H9 (cell line): ENCODE measurements around the gene RIPK1. TPM values are rescaled to one million over a fixed set of nuclear protein-coding genes. Genes with fewer than 3 reads are reported as not detected.
"Not testable (repeated sequence)": the region's sequence is repeated elsewhere in the genome, so short reads cannot be mapped to it uniquely, and the experiment has no call there.

Source experiments
- DNase-seq: peaks from one replicate; pipeline ENCODE4 v3.0.0-alpha.2; 2017
- H2AFZ ChIP-seq: one replicate; pipeline ENCODE4 v1.6.1; 2013; ENCODE audit warnings: mild to moderate bottlenecking, low read length, control low read depth, moderate library complexity
- H2AK5ac ChIP-seq: 2 replicates; pipeline ENCODE4 v1.6.1; 2013; ENCODE audit warnings: low read length, control low read depth, mixed read lengths; ENCODE audit not compliant: insufficient read length
- H2BK120ac ChIP-seq: one replicate; pipeline ENCODE4 v1.6.1; 2013; ENCODE audit warnings: low read depth, mild to moderate bottlenecking, low read length, control low read depth, inconsistent platforms; ENCODE audit not compliant: poor library complexity, severe bottlenecking
- H2BK12ac ChIP-seq: 2 replicates; pipeline ENCODE4 v1.6.1; 2013; ENCODE audit warnings: low read length, control low read depth, mixed read lengths, low read depth; ENCODE audit not compliant: insufficient read length
- H2BK15ac ChIP-seq: 2 replicates; pipeline ENCODE4 v1.6.1; 2013; ENCODE audit warnings: low read depth, low read length, control low read depth
- H2BK20ac ChIP-seq: one replicate; pipeline ENCODE4 v1.6.1; 2013; ENCODE audit warnings: low read depth, mild to moderate bottlenecking, low read length, control low read depth, inconsistent platforms; ENCODE audit not compliant: poor library complexity, severe bottlenecking
- H2BK5ac ChIP-seq: 2 replicates; pipeline ENCODE4 v1.6.1; 2013; ENCODE audit warnings: low read length, control low read depth, mixed read lengths; ENCODE audit not compliant: insufficient read length
- H3K14ac ChIP-seq: 2 replicates; pipeline ENCODE4 v1.6.1; 2013; ENCODE audit warnings: low read length, control low read depth; ENCODE audit not compliant: insufficient read depth
- H3K18ac ChIP-seq: 2 replicates; pipeline ENCODE4 v1.6.1; 2013; ENCODE audit warnings: low read depth, mild to moderate bottlenecking, mixed read lengths, low read length, control low read depth; ENCODE audit not compliant: insufficient read length
- H3K23ac ChIP-seq: 2 replicates; pipeline ENCODE4 v1.6.1; 2013; ENCODE audit warnings: low read length, control low read depth, mixed read lengths, low read depth; ENCODE audit not compliant: insufficient read length
- H3K23me2 ChIP-seq: 2 replicates; pipeline ENCODE4 v1.6.1; 2013; ENCODE audit warnings: low read depth, mild to moderate bottlenecking, mixed read lengths, low read length, control low read depth; ENCODE audit not compliant: insufficient read length, poor library complexity, severe bottlenecking
- H3K27ac ChIP-seq: 2 replicates; pipeline ENCODE4 v1.5.1; 2013; ENCODE audit warnings: low read length, control low read depth, mixed read lengths, low read depth; ENCODE audit not compliant: insufficient read length
- H3K27me3 ChIP-seq: 2 replicates; pipeline ENCODE4 v1.6.1; 2013; ENCODE audit warnings: low read length, control low read depth, inconsistent platforms; ENCODE audit not compliant: insufficient read depth
- H3K4ac ChIP-seq: 2 replicates; pipeline ENCODE4 v1.6.1; 2013; ENCODE audit warnings: low read depth, mild to moderate bottlenecking, control low read depth, inconsistent platforms, low read length, moderate library complexity
- H3K4me1 ChIP-seq: 2 replicates; pipeline ENCODE4 v1.6.1; 2013; ENCODE audit warnings: low read length, control low read depth, inconsistent platforms; ENCODE audit not compliant: insufficient read depth
- H3K4me2 ChIP-seq: 2 replicates; pipeline ENCODE4 v1.6.1; 2013; ENCODE audit warnings: low read length, control low read depth, mixed read lengths; ENCODE audit not compliant: insufficient read length, insufficient read depth
- H3K56ac ChIP-seq: 2 replicates; pipeline ENCODE4 v1.6.1; 2013; ENCODE audit warnings: low read depth, mild to moderate bottlenecking, mixed read lengths, low read length, control low read depth; ENCODE audit not compliant: insufficient read length
- H3K79me1 ChIP-seq: 2 replicates; pipeline ENCODE4 v1.6.1; 2013; ENCODE audit warnings: low read depth, mild to moderate bottlenecking, moderate library complexity, low read length, control low read depth, inconsistent platforms; ENCODE audit not compliant: insufficient read depth, poor library complexity, severe bottlenecking
- H3K79me2 ChIP-seq: 2 replicates; pipeline ENCODE4 v1.6.1; 2013; ENCODE audit warnings: low read length, control low read depth, inconsistent platforms; ENCODE audit not compliant: insufficient read depth
- H3K9ac ChIP-seq: 2 replicates; pipeline ENCODE4 v1.6.1; 2013; ENCODE audit warnings: low read length, control low read depth, mixed read lengths; ENCODE audit not compliant: insufficient read length; ENCODE audit errors: extremely low read depth
- H3K9me3 ChIP-seq: one replicate; pipeline ENCODE4 v1.6.1; 2013; ENCODE audit warnings: low read depth, low read length, inconsistent platforms; ENCODE audit not compliant: control insufficient read depth
- H3T11ph ChIP-seq: one replicate; pipeline ENCODE4 v1.6.1; 2013; ENCODE audit warnings: mild to moderate bottlenecking, low read length, control low read depth, inconsistent platforms
- H4K20me1 ChIP-seq: one replicate; pipeline ENCODE4 v1.6.1; 2013; ENCODE audit not compliant: control insufficient read depth, insufficient read length, insufficient read depth
- H4K5ac ChIP-seq: 2 replicates; pipeline ENCODE4 v1.6.1; 2013; ENCODE audit warnings: low read depth, mild to moderate bottlenecking, mixed read lengths, low read length, control low read depth; ENCODE audit not compliant: insufficient read length
- H4K8ac ChIP-seq: replicated peaks from 2 replicates; pipeline ENCODE4 v1.6.1; 2013; ENCODE audit warnings: low read length, control low read depth, mixed read lengths, low read depth; ENCODE audit not compliant: insufficient read length
- H4K91ac ChIP-seq: 2 replicates; pipeline ENCODE4 v1.6.1; 2013; ENCODE audit warnings: low read depth, mild to moderate bottlenecking, moderate library complexity, mixed read lengths, low read length, control low read depth; ENCODE audit not compliant: insufficient read length
- H3K27ac Mint-ChIP-seq, 3 experiments: 2 replicates in 2 of 3; 3 replicates in 1 of 3; pipeline ENCODE4 v1.8.0; 2020 to 2021; ENCODE audit warnings: mixed read lengths in 3 of 3, mild to moderate bottlenecking in 1 of 3, moderate library complexity in 1 of 3
- H3K27me3 Mint-ChIP-seq: 2 replicates; pipeline ENCODE4 v1.8.0; 2021; ENCODE audit warnings: low read depth, mild to moderate bottlenecking, moderate library complexity, mixed read lengths
- H3K36me3 Mint-ChIP-seq, 3 experiments: 2 replicates in 2 of 3; 3 replicates in 1 of 3; pipeline ENCODE4 v1.8.0; 2020 to 2021; ENCODE audit warnings: low read depth in 3 of 3, mixed read lengths in 3 of 3; ENCODE audit not compliant: insufficient read depth in 1 of 3
- H3K4me1 Mint-ChIP-seq, 2 experiments: 2 replicates each; pipeline ENCODE4 v1.8.0; 2020; ENCODE audit warnings: mixed read lengths in 2 of 2
- H3K4me3 Mint-ChIP-seq, 2 experiments: 2 replicates in 1 of 2; 3 replicates in 1 of 2; pipeline ENCODE4 v1.8.0; 2020 to 2021; ENCODE audit warnings: mild to moderate bottlenecking in 2 of 2, mixed read lengths in 2 of 2, moderate library complexity in 1 of 2
- H3K9me3 Mint-ChIP-seq, 2 experiments: 2 replicates in 1 of 2; 3 replicates in 1 of 2; pipeline ENCODE4 v1.8.0; 2020; ENCODE audit warnings: mild to moderate bottlenecking in 2 of 2, mixed read lengths in 2 of 2, moderate library complexity in 1 of 2
- CTCF ChIP-seq: fragments of 200-600 bp; sonication (generic); conservative IDR thresholded peaks from 3 replicates; pipeline ENCODE4 v1.8.0; 2021; ENCODE audit warnings: antibody characterized with exemption, mild to moderate bottlenecking
- WGBS: extraction: QIAGEN DNeasy Blood & Tissue Kit; methylation state at CpG from one replicate; pipeline ENCODE4 v1.1.7; 2013; ENCODE audit warnings: missing lambda C conversion rate, low lambda C conversion rate, mixed read lengths; ENCODE audit not compliant: insufficient read length; ENCODE audit errors: extremely low coverage; 5-methylcytosine and 5-hydroxymethylcytosine counted together
- total RNA-seq: library from RNA; stranded (reverse); gene quantifications from 2 replicates; pipeline ENCODE4 v1.2.1, GENCODE V29; 2021

The RIPK1 gene
- total RNA-seq, 1 experiment from 2014 or later: 24.6 TPM

DNA sequence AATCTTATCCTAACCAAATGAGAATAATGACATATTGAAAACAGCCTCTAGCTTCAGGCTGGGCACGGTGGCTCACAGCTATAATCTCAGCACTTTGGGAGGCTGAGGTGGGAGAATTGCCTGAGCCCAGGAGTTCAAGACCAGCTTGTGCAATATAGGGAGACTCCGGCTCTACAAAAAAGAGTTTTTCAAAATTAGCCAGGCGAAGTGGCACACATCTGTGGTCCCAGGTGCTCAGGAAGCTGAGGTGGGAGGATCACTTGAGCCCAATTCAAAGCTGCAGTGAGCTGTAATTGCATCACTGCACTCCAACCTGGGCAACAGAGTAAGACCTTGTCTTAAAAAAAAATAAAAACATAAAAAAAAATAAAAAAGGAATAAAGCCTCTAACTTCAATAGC, 84.4 kb downstream of the RIPK1 start:
- H4K91ac ChIP-seq: no peak overlapping the region
- no peak overlapping the region for H3K27ac ChIP-seq
- H4K5ac ChIP-seq: no peak overlapping the region
- no CpG with 5 or more reads among the region's 3 CpGs for WGBS
- no peak overlapping the region for H3K14ac ChIP-seq
- no peak overlapping the region for H3K23ac ChIP-seq
- no peak overlapping the region for H2BK5ac ChIP-seq
- no peak overlapping the region for H2BK120ac ChIP-seq
- no peak for DNase-seq
- peaks cover 5% of the 10 kb centered on the region; the same call in 1 of the 2 replicates for H3K79me2 ChIP-seq
- H3K27me3 ChIP-seq: no peaks in the 10 kb centered on the region
- Mint-ChIP-seq H3K36me3 (peaks cover 22 to 59% (median 49%) of the 10 kb centered on the region in 3 experiments; a peak in 6 of 7 replicates), H3K27me3 (no peaks in the 10 kb centered on the region), H3K27ac (peak overlapping the region in 1 of 3 experiments; percentile 83; a peak in 2 of 7 replicates), H3K9me3 (no peaks in the 10 kb centered on the region), H3K4me1 (peaks cover 4 to 8% of the 10 kb centered on the region in 2 experiments), H3K4me3 (no peak overlapping the region)
- H3K56ac ChIP-seq: no peak overlapping the region
- no peak overlapping the region for H4K8ac ChIP-seq
- H2AFZ ChIP-seq: no peak overlapping the region
- no peak overlapping the region for H2BK20ac ChIP-seq
- no peak overlapping the region for H3K9ac ChIP-seq
- no peak overlapping the region for H2BK15ac ChIP-seq
- no peaks in the 10 kb centered on the region for H3K9me3 ChIP-seq
- H2AK5ac ChIP-seq: no peak overlapping the region
- no peak overlapping the region for H3K4ac ChIP-seq
- no peaks in the 10 kb centered on the region; the same call in 1 of the 2 replicates for H3K4me1 ChIP-seq
- H2BK12ac ChIP-seq: no peak overlapping the region
- no peaks in the 10 kb centered on the region for H4K20me1 ChIP-seq
- no peak overlapping the region for H3K4me2 ChIP-seq
- H3T11ph ChIP-seq: no peak overlapping the region
- H3K23me2 ChIP-seq: peaks cover 7% of the 10 kb centered on the region
- TF ChIP-seq CTCF: no peak
- no peak overlapping the region for H3K18ac ChIP-seq
- H3K79me1 ChIP-seq: no peaks in the 10 kb centered on the region

- H3K79me2 ChIP-seq, H3T11ph ChIP-seq, H3K18ac ChIP-seq, H3K27me3 ChIP-seq, H3K9me3 Mint-ChIP-seq, DNase-seq, H2AFZ ChIP-seq, H4K5ac ChIP-seq, H3K56ac ChIP-seq, H3K14ac ChIP-seq, H3K23ac ChIP-seq, H2BK15ac ChIP-seq, H3K4me2 ChIP-seq, H3K27me3 Mint-ChIP-seq, H3K4ac ChIP-seq, H4K20me1 ChIP-seq, H3K4me1 ChIP-seq, H2BK12ac ChIP-seq, H3K79me1 ChIP-seq, H3K27ac ChIP-seq, H2BK20ac ChIP-seq, H4K91ac ChIP-seq, H3K9ac ChIP-seq, H2BK5ac ChIP-seq, H4K8ac ChIP-seq, H2BK120ac ChIP-seq, H3K9me3 ChIP-seq, H2AK5ac ChIP-seq: not testable (repeated sequence)
- H3K27ac Mint-ChIP-seq: peak overlapping the region in 1 of 3 experiments; percentile 35; a peak in 1 of 7 replicates
- no CpG with 5 or more reads among the region's 6 CpGs for WGBS
- peak overlapping the region; percentile 60 to 92; a peak in 4 of 5 replicates for H3K4me3 Mint-ChIP-seq
- peaks cover 13% of the 10 kb centered on the region for H3K23me2 ChIP-seq
- H3K36me3 Mint-ChIP-seq: peaks cover 17 to 34% (median 33%) of the 10 kb centered on the region in 3 experiments; a peak in 6 of 7 replicates
- peaks cover 18 to 27% of the 10 kb centered on the region in 2 experiments for H3K4me1 Mint-ChIP-seq
These were observed 87.1 kb downstream of the RIPK1 start for GRCh38 chr6:3155416-3155815.
